GM19193 (cell line): ENCODE data around the gene CD93.

Source experiments
- POLR2A ChIP-seq: IDR thresholded peaks from 4 replicates; pipeline ENCODE4 v1.6.1; 2011; ENCODE audit not compliant: insufficient read depth, insufficient read length; ENCODE audit errors: extremely low read depth

Gene CD93

GRCh38 chr20:23112595-23112994 lies 26.5 kb upstream of the CD93 start:
- TF ChIP-seq POLR2A, result no peak

DNA sequence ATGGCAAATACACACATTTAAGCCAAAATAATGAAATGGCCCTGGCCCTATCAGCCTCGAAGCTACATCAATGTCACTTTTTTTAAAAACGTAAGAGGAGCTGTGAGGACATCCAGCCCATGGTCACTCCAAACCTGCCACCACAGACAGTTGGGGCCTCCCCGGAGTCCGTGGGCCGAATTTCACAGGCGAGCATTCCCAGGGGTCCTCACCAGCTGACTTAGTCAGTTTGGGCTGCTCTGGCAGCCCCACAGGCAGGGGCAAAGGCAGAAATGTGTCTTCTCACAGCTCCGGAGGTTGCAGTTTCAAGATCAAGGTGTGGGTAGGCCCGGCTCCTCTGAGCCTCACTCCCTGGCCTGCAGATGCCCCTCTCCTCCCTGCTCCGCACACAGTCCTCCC lies 25.8 kb upstream of the CD93 start:
- no peak for TF ChIP-seq POLR2A

- no peak for TF ChIP-seq POLR2A
These were observed 25.3 kb upstream of the CD93 start for GRCh38 chr20:23111307-23111943.

DNA sequence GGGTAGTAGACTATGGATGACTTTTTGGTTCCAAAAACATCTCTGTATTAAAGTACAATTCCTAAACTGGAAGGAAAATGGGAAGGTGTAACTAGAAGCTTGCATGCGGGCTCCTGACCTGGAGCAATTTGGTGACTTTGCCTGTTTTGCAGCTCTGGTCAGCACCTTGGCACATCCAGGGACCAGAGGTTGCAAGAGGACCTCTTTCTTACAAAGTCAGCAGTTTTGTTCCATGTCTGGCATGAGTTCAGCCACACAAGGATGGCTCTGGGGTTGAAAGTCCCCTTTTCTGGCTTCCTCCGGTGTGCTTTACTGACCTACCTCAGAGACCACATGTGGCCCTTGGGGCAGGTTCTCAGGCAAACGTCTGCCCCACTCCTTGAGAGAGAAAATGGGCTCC lies 22.7 kb upstream of the CD93 start:
- TF ChIP-seq POLR2A, result no peak

DNA sequence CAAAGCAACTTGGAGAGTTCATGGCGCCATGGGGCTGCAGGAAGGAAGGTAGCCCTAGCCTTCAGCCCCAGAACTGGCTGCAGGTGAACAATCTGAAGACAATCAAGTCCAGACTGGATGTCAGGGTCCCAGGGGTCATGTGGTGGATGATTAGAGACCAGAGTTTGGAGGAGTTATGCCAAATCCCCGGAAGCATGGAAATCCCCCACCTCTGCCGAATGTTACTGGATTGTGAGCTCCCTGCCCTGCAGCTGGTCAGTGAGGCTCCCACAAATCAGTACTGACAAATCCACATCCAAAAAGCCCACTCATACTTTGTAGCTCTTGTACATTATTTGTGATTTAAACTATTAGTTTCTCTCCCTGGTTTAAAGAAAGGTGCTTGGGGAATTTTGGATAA lies 21.3 kb upstream of the CD93 start:
- TF ChIP-seq POLR2A, result no peak

DNA sequence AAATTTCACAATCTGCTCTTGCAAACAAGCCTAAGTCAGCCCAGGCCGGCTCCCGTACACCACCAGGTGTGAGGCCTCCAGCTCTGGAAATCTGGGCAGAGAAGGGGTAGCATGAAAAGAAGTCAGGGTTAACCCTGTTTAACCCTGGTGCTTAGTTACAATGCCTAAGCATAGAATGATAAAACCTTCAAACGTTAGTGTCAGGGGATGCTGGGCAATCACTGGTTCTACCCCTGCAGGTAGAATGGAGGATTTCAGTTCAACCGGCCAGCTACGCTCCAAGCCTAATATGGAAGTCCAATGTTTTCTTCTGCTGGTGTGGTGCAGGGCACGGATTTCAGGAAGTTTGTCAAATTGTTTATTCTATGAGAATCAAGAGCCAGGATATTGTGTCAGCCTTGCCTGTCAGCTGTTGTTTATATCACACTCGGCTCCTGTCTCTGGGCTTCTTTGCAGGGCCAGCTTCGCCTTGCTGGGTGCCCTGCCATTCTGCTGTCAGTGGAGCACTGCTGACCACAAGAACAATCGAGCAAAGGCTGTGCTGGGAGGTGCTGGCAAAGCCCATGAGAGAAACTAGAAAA lies 20.2 kb upstream of the CD93 start:
- no peak for TF ChIP-seq POLR2A

GRCh38 chr20:23105193-23105592 lies 19.1 kb upstream of the CD93 start:
- no peak for TF ChIP-seq POLR2A

DNA sequence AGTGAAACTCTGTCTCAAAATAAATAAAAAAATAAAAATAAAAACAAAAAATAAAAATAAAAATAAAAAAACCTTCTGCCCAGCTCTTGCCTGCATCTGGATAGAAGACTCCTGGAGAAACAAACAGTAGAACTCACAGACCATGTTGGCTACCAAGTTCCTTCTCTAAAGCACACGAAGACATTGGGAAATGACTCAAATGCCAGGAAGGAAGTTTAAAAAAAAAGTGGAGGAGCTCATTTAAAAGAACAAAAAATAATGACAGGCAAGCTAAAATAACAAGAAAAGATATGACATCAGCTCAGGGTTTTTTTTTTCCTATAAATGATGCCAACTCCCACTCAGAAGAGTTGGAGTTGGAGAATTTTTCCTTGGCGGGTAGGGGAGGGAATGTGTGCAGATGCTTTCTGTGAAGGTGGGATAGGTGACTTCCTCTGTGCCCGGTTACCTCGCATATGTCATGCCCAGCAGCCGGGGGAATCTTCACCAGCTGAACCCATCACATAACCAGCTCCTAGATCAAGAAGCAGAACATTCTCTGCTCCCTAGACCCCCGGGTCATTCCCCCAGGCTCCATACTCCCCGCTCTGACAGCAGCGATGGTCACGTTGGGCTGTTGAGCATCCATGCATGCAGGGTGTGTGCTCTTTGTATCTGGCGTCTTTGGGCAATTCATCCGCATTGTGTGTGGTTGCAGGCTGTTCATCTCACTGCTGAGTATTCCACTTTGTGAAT lies 17.3 kb upstream of the CD93 start:
- no peak for TF ChIP-seq POLR2A

DNA sequence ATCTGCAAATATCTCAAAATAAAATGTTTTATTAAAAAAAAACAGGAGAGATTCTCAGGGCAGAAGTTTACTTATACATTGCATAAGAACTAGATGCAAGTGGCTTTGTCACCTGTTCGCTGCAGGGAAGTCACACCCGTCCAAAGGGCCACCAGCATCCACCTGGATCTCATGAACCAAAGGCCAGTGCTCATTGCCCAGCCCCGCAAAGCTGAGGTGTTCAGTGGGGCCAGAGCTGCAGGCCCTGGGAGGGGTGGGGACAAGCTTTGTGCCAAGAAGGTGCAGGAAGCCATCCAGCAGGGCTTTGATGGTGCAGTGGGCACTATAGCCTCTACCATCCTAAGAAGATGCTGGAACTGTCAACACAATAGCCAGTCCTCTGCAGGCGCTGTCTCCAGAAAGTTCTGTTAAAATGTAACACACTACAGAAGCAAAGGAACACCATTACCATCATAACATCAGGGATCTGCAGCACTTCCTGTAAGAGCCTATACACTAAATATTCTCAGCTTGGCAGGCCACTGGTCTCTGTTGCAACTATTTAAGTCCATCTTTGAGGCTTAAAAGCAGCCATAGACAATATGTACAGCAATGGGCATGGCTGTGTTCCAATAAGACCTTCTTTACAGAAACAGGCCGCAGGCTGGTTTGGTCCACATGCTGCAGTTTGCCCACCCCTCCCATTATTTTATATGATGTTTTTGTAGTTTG lies 15.7 kb upstream of the CD93 start:
- TF ChIP-seq POLR2A, result no peak

- no peak for TF ChIP-seq POLR2A
These were observed 14.6 kb upstream of the CD93 start for GRCh38 chr20:23100720-23101107.

DNA sequence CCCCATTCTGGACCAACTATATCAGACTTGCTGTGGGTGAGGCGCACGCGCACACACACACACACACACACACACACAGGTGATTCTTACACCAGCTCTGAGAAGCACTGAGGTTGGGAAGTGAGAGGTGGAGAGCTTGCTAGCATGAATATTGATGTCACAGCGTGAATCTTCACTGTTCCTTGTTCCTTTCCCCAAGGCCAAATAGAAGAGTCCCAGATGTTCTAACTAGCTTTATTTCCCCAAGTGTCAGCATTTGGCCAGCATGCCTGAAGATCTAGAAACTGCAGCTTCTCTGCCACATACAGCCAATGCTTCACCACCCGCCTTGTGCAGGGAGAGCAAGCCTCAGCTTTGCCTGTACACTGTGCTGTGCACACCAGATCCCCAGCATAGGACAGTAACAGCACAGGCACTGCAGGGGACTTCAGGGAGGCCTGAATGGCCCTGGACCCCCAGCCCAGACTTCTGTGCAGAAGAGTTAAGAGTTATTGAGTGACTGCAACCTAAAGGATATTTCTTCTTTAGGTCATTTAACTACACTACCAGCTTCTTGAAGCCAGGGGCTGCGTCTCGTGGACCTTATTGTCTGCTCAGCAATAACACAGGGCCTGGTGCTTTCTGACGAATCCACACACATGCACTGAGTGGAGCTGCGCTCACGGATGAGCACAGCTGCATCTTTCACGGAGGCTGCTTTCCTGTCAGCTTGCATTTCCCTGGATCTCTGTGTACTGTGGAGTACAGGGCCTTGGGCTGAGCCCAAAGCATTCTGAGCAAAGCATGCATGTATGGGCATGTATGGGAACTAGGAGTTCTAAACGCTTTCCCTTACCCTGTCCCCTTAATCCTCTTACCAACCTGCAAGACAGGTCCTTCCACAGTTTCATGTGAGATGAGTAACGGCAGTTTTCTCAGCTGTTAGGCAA lies 13.9 kb upstream of the CD93 start:
- no peak for TF ChIP-seq POLR2A

DNA sequence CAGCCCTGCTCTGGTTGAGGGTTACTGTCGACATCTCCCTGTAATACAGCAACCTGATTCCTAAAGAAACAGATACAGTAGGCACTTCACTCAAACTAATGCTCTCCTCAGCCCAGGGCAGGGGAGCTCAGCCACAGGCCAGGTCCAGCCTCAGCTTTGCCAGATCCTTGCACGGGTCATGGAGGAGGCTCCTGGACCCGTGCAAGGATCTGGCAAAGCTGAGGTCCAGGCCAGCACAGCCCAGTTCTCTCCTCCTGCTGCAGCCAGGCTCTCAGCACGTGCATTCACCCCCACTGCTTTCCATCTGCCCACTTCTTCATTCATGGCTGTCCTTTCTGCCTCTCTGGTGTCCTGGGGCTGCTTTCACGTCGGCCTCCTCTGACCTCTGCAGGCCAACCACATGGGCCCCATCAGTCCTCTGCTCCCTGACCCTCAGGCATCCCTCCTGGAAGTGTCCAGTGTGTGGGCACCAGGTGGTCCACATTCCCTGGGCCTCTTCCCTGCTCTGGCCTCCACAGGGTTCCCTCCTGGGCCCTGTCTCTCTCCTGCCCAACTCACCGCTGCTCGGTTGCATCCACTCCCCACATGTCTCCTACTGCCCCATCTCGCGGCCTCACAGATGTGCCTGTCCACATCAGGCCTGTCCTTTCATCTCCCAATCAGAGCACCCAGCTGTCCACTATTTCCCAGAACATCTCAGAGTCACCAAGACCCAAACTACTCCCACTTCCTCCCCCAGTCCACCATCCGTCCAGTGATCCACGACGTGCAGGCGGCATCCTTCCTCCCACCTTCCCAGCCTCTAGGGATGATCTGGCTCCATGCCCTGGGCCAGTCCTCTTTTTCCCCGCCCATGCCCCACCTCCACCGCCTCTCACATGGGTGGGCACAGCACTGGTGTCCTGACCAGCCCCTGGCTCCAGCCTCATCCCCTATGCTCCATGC lies 11.8 kb upstream of the CD93 start:
- no peak for TF ChIP-seq POLR2A

- TF ChIP-seq POLR2A, result no peak
These were observed 10.9 kb upstream of the CD93 start for GRCh38 chr20:23096986-23097520.
